Measurements from ENCODE around the gene ONECUT3. TPM values are rescaled to one million over a fixed set of nuclear protein-coding genes. Genes with fewer than 3 reads are reported as not detected.

ONECUT3 gene
- total and polyA plus RNA-seq, 9 of the 15 experiments (the other 6 are each of a cell fraction or from before 2014, with no cell fraction given), result not detected

DNA sequence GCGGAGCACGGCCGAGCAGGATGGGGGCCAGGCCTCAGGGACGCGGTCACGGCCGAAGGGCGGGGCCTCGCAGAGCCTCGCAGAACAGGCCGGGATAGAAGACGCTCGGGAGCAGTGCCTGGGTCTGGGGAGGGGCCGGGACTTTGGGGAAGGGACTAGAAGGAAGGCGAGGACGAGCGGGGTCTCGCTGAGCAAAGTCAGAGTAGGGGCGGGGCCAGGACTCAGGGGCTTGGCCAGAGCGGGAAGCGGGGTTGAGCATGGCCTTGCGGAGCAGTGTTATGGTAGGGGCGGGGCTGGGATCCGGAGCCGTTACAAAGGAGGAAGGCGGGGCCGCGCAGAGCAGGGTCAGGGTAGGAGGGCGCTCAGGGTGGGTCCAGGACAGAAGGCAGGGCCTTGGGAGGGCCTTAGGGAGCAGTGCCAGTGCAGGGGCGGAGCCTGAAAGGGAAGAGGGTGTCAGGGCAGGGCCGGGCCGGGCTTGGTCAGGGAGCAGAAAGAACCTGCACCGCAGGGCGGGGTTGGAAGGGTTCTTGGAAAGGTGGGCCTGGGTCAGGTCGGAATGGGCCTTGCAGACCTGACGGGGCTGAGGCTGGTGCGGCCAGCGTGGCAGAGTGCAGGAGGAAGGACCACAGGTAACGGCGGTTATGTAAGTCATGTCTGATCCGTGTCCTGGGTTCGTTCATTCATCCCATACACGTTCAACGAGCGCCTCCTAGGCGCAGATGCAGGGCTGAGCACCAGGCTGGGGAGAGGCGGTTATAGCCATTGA is 59.3 kb downstream of the ONECUT3 start (continued):
- TF ChIP-seq FOXA3 (CRISPR knock-in tag; conservative IDR thresholded peaks at IDR 0.05 in 1 of 2, IDR thresholded peaks at IDR 0.05 in 1 of 2), result peak in 1 of 2 experiments; percentile 65; a peak in 1 of 4 replicates
- TF ChIP-seq ZBTB1 (CRISPR knock-in tag; IDR thresholded peaks at IDR 0.05; ENCODE audit: borderline replicate concordance, low read depth), result no peak
- TF ChIP-seq L3MBTL2 (IDR thresholded peaks at IDR 0.05), result peak; percentile 22; the same call in 1 of the 2 replicates
- TF ChIP-seq NCOA4 (IDR thresholded peaks at IDR 0.05; ENCODE audit: partially characterized antibody), result no peak
- TF ChIP-seq, protein P1, sequence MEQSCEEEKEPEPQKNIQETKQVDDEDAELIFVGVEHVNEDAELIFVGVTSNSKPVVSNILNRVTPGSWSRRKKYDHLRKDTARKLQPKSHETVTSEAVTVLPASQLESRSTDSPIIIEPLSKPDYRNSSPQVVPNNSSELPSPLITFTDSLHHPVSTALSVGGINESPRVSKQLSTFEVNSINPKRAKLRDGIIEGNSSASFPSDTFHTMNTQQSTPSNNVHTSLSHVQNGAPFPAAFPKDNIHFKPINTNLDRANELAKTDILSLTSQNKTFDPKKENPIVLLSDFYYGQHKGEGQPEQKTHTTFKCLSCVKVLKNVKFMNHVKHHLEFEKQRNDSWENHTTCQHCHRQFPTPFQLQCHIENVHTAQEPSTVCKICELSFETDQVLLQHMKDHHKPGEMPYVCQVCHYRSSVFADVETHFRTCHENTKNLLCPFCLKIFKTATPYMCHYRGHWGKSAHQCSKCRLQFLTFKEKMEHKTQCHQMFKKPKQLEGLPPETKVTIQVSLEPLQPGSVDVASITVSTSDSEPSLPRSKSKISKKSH (CRISPR knock-in tag; IDR thresholded peaks at IDR 0.05), result no peak
- TF ChIP-seq, protein P2, sequence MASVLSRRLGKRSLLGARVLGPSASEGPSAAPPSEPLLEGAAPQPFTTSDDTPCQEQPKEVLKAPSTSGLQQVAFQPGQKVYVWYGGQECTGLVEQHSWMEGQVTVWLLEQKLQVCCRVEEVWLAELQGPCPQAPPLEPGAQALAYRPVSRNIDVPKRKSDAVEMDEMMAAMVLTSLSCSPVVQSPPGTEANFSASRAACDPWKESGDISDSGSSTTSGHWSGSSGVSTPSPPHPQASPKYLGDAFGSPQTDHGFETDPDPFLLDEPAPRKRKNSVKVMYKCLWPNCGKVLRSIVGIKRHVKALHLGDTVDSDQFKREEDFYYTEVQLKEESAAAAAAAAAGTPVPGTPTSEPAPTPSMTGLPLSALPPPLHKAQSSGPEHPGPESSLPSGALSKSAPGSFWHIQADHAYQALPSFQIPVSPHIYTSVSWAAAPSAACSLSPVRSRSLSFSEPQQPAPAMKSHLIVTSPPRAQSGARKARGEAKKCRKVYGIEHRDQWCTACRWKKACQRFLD (CRISPR knock-in tag; IDR thresholded peaks at IDR 0.05), result no peak
- TF ChIP-seq ZNF143 (CRISPR knock-in tag; IDR thresholded peaks at IDR 0.05), result 0 out of 2 replicates have a peak, but pooled peaks have one; percentile 17
- no peak for TF ChIP-seq MXI1 (IDR thresholded peaks at IDR 0.05; ENCODE audit: low read depth, low read length)
- peak; percentile 62; the same call in 1 of the 2 replicates for TF ChIP-seq MTA3 (IDR thresholded peaks at IDR 0.05; ENCODE audit: borderline replicate concordance)
- no peak for TF ChIP-seq ZNF232 (CRISPR knock-in tag; IDR thresholded peaks at IDR 0.05)
- TF ChIP-seq SMARCA5 (IDR thresholded peaks at IDR 0.05), result no peak
- TF ChIP-seq FIP1L1 (IDR thresholded peaks at IDR 0.05; ENCODE audit: low read depth, low read length, poor library complexity, severe bottlenecking), result peak; percentile 79
- TF ChIP-seq RB1 (IDR thresholded peaks at IDR 0.05; ENCODE audit: low read depth), result peak; percentile 12
- peak; percentile 21; the same call in 1 of the 2 replicates for TF ChIP-seq POLR2AphosphoS2 (IDR thresholded peaks at IDR 0.05; ENCODE audit: low read length)
- peak; percentile 27; the same call in 1 of the 2 replicates for TF ChIP-seq KLF13 (tag; IDR thresholded peaks at IDR 0.05; ENCODE audit: borderline replicate concordance, low read depth)
- TF ChIP-seq CCNT2 (IDR thresholded peaks at IDR 0.05; ENCODE audit: borderline replicate concordance, extremely low read depth, insufficient read length, low read depth, low read length), result peak; percentile 63
- TF ChIP-seq NBN (IDR thresholded peaks at IDR 0.05; ENCODE audit: low read depth), result peak; percentile 81
- TF ChIP-seq HCFC1 (IDR thresholded peaks at IDR 0.05; ENCODE audit: low read depth, low read length), result peak; percentile 6; the same call in 1 of the 2 replicates
- TF ChIP-seq ELF4 (CRISPR knock-in tag; IDR thresholded peaks at IDR 0.05), result no peak
- 0 out of 2 replicates have a peak, but pooled peaks have one; percentile 27 for TF ChIP-seq POLR2AphosphoS5 (IDR thresholded peaks at IDR 0.05; ENCODE audit: control insufficient read depth, insufficient read depth, low read depth, low read length)
- TF ChIP-seq, protein P3, sequence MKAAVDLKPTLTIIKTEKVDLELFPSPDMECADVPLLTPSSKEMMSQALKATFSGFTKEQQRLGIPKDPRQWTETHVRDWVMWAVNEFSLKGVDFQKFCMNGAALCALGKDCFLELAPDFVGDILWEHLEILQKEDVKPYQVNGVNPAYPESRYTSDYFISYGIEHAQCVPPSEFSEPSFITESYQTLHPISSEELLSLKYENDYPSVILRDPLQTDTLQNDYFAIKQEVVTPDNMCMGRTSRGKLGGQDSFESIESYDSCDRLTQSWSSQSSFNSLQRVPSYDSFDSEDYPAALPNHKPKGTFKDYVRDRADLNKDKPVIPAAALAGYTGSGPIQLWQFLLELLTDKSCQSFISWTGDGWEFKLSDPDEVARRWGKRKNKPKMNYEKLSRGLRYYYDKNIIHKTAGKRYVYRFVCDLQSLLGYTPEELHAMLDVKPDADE (conservative IDR thresholded peaks at IDR 0.05; ENCODE audit: control insufficient read depth, low read depth, low read length), result no peak
- no peak for TF ChIP-seq SMARCA4 (IDR thresholded peaks at IDR 0.05)
- TF ChIP-seq, protein P4, sequence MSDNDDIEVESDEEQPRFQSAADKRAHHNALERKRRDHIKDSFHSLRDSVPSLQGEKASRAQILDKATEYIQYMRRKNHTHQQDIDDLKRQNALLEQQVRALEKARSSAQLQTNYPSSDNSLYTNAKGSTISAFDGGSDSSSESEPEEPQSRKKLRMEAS (CRISPR knock-in tag; IDR thresholded peaks at IDR 0.05), result peak; percentile 28; the same call in 1 of the 2 replicates
- TF ChIP-seq STAG1 (CRISPR knock-in tag; IDR thresholded peaks at IDR 0.05; ENCODE audit: borderline replicate concordance), result peak; percentile 24; the same call in 1 of the 2 replicates
